ENCODE results near the gene UNC119. TPM values are rescaled to one million over a fixed set of nuclear protein-coding genes. Genes with fewer than 3 reads are reported as not detected.
A peak's percentile ranks its signal among the peaks of the same experiment; 100 is the strongest.

Gene UNC119
- total and polyA plus RNA-seq, 2 of the 13 experiments (the other 11 are each of a cell fraction or from before 2014, with no cell fraction given): 10.4 to 63.1 TPM

DNA sequence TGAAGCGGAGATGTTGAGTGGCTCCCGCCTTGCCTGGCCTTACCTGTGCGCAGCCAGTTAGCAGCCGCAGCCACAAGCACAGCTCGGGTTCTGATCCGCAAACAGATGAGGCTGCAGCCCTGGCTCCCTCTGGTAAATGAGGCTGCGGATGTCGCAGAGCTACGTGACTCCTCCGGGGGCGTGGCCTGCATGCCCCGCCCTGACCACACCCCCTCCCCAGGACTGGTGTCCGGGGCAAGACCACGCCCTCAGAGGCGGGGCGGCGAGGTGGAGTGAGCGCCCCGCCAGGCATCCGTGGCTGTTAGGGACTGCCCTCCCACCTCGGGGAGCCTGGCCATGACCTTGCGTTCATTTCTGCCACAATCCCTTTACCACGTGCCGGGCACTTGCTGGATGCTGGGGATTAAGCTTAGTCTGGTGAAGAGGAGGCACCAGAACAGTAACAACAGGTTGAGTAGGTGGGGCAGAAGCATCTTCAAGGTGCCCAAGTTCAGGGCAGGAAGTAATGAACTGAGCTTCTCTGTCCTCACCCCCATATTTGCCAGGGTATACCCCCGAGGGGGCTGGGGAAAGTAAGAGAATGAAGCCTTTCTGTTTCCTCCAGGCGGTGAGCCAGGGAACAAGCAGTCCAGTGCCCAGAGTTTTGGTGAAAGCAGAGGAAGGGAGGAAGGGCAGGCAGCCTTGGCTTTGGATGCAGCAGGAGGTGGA is 24.5 kb upstream of the UNC119 start, which contains the start of gene ALDOC (continued):
- TF ChIP-seq TFAP4 (IDR thresholded peaks at IDR 0.05; ENCODE audit: borderline replicate concordance, low read depth) (no peak), TAF15 (IDR thresholded peaks at IDR 0.05; ENCODE audit: low read depth, low read length, poor library complexity, severe bottlenecking) (no peak), MTF2 (CRISPR knock-in tag; IDR thresholded peaks at IDR 0.05; ENCODE audit: borderline replicate concordance) (no peak), FOXK1 (CRISPR knock-in tag; IDR thresholded peaks at IDR 0.05; ENCODE audit: borderline replicate concordance, low read depth) (peak; percentile 68; the same call in 1 of the 2 replicates), HHEX (CRISPR knock-in tag; IDR thresholded peaks at IDR 0.05) (no peak), ZNF350 (CRISPR knock-in tag; IDR thresholded peaks at IDR 0.05; ENCODE audit: borderline replicate concordance, low read depth) (peak; percentile 75; the same call in 1 of the 2 replicates), RARG (CRISPR knock-in tag; IDR thresholded peaks at IDR 0.05; ENCODE audit: low read depth) (no peak), SIN3A (IDR thresholded peaks at IDR 0.05; ENCODE audit: borderline replicate concordance, low read depth, low read length) (peak; percentile 80; the same call in 1 of the 2 replicates), ZNF773 (CRISPR knock-in tag; IDR thresholded peaks at IDR 0.05; ENCODE audit: borderline replicate concordance) (no peak)
- TF ChIP-seq, protein P1, sequence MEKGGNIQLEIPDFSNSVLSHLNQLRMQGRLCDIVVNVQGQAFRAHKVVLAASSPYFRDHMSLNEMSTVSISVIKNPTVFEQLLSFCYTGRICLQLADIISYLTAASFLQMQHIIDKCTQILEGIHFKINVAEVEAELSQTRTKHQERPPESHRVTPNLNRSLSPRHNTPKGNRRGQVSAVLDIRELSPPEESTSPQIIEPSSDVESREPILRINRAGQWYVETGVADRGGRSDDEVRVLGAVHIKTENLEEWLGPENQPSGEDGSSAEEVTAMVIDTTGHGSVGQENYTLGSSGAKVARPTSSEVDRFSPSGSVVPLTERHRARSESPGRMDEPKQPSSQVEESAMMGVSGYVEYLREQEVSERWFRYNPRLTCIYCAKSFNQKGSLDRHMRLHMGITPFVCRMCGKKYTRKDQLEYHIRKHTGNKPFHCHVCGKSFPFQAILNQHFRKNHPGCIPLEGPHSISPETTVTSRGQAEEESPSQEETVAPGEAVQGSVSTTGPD (CRISPR knock-in tag; IDR thresholded peaks at IDR 0.05): no peak
- TF ChIP-seq, protein P2, sequence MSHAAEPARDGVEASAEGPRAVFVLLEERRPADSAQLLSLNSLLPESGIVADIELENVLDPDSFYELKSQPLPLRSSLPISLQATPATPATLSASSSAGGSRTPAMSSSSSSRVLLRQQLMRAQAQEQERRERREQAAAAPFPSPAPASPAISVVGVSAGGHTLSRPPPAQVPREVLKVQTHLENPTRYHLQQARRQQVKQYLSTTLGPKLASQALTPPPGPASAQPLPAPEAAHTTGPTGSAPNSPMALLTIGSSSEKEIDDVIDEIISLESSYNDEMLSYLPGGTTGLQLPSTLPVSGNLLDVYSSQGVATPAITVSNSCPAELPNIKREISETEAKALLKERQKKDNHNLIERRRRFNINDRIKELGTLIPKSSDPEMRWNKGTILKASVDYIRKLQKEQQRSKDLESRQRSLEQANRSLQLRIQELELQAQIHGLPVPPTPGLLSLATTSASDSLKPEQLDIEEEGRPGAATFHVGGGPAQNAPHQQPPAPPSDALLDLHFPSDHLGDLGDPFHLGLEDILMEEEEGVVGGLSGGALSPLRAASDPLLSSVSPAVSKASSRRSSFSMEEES (CRISPR knock-in tag; IDR thresholded peaks at IDR 0.05): peak; percentile 88
- TF ChIP-seq, protein P3, sequence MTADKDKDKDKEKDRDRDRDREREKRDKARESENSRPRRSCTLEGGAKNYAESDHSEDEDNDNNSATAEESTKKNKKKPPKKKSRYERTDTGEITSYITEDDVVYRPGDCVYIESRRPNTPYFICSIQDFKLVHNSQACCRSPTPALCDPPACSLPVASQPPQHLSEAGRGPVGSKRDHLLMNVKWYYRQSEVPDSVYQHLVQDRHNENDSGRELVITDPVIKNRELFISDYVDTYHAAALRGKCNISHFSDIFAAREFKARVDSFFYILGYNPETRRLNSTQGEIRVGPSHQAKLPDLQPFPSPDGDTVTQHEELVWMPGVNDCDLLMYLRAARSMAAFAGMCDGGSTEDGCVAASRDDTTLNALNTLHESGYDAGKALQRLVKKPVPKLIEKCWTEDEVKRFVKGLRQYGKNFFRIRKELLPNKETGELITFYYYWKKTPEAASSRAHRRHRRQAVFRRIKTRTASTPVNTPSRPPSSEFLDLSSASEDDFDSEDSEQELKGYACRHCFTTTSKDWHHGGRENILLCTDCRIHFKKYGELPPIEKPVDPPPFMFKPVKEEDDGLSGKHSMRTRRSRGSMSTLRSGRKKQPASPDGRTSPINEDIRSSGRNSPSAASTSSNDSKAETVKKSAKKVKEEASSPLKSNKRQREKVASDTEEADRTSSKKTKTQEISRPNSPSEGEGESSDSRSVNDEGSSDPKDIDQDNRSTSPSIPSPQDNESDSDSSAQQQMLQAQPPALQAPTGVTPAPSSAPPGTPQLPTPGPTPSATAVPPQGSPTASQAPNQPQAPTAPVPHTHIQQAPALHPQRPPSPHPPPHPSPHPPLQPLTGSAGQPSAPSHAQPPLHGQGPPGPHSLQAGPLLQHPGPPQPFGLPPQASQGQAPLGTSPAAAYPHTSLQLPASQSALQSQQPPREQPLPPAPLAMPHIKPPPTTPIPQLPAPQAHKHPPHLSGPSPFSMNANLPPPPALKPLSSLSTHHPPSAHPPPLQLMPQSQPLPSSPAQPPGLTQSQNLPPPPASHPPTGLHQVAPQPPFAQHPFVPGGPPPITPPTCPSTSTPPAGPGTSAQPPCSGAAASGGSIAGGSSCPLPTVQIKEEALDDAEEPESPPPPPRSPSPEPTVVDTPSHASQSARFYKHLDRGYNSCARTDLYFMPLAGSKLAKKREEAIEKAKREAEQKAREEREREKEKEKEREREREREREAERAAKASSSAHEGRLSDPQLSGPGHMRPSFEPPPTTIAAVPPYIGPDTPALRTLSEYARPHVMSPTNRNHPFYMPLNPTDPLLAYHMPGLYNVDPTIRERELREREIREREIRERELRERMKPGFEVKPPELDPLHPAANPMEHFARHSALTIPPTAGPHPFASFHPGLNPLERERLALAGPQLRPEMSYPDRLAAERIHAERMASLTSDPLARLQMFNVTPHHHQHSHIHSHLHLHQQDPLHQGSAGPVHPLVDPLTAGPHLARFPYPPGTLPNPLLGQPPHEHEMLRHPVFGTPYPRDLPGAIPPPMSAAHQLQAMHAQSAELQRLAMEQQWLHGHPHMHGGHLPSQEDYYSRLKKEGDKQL (CRISPR knock-in tag; IDR thresholded peaks at IDR 0.05; ENCODE audit: low read depth): no peak
- TF ChIP-seq, protein P4, sequence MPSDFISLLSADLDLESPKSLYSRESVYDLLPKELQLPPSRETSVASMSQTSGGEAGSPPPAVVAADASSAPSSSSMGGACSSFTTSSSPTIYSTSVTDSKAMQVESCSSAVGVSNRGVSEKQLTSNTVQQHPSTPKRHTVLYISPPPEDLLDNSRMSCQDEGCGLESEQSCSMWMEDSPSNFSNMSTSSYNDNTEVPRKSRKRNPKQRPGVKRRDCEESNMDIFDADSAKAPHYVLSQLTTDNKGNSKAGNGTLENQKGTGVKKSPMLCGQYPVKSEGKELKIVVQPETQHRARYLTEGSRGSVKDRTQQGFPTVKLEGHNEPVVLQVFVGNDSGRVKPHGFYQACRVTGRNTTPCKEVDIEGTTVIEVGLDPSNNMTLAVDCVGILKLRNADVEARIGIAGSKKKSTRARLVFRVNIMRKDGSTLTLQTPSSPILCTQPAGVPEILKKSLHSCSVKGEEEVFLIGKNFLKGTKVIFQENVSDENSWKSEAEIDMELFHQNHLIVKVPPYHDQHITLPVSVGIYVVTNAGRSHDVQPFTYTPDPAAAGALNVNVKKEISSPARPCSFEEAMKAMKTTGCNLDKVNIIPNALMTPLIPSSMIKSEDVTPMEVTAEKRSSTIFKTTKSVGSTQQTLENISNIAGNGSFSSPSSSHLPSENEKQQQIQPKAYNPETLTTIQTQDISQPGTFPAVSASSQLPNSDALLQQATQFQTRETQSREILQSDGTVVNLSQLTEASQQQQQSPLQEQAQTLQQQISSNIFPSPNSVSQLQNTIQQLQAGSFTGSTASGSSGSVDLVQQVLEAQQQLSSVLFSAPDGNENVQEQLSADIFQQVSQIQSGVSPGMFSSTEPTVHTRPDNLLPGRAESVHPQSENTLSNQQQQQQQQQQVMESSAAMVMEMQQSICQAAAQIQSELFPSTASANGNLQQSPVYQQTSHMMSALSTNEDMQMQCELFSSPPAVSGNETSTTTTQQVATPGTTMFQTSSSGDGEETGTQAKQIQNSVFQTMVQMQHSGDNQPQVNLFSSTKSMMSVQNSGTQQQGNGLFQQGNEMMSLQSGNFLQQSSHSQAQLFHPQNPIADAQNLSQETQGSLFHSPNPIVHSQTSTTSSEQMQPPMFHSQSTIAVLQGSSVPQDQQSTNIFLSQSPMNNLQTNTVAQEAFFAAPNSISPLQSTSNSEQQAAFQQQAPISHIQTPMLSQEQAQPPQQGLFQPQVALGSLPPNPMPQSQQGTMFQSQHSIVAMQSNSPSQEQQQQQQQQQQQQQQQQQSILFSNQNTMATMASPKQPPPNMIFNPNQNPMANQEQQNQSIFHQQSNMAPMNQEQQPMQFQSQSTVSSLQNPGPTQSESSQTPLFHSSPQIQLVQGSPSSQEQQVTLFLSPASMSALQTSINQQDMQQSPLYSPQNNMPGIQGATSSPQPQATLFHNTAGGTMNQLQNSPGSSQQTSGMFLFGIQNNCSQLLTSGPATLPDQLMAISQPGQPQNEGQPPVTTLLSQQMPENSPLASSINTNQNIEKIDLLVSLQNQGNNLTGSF (CRISPR knock-in tag; IDR thresholded peaks at IDR 0.05): 0 out of 2 replicates have a peak, but pooled peaks have one; percentile 23
